G401 (cell line): Measurements from ENCODE around the gene HMGN3. TPM values are rescaled to one million over a fixed set of nuclear protein-coding genes. Genes with fewer than 3 reads are reported as not detected.
"Not testable (repeated sequence)": the region's sequence is repeated elsewhere in the genome, so short reads cannot be mapped to it uniquely, and the experiment has no call there.

Experiments
- DNase-seq: peaks from one replicate; pipeline ENCODE4 v3.0.0-alpha.2; 2015; ENCODE audit warnings: low spot score
- in situ Hi-C: cut with HindIII; loops from 2 replicates; pipeline ENCODE4 v1.10.0; 2016; ENCODE audit warnings: low sequenced_read_pairs, mixed read lengths
- total RNA-seq: library from RNA; depleted of rRNA; stranded (reverse); fragments of >200 nt; shearing (Covaris generic); gene quantifications from 2 replicates; pipeline ENCODE4 v1.2.3, GENCODE V29; 2014; rRNA removed

Gene HMGN3
- total RNA-seq, result 336 and 400 TPM in 2 replicates

GRCh38 chr6:79234150-79235022 is at the start of gene HMGN3:
HMGN3 (minus strand) TSS chr6:79234682.
- in situ Hi-C loops, result no loop called here
- peak; percentile 94 for DNase-seq

- DNase-seq, result no peak
- in situ Hi-C loops, result no loop called here
Observed at GRCh38 chr6:79280756-79281155, 46.3 kb upstream of the HMGN3 start.

GRCh38 chr6:79277109-79277508 is 42.6 kb upstream of the HMGN3 start:
- no peak for DNase-seq
- in situ Hi-C loops, result no loop called here

DNA sequence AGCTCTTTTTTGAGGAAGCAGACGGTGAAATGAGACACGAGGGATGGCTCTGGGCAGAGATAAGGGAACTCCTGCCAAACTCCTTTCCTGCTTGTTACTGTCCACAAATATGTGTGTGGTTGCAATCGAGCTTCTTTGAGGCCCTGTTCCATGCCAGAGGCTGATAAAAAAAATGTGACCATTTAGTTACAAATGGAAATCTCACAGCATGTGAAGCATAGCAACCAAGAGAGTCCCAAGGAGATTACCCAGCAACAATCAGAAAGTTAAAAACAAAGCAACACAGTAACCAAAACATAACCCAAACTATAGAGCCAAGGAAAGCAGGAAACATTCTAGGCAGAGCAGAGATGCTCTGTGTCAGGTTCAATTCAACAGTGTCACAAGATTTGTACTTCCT is 35.4 kb upstream of the HMGN3 start:
- in situ Hi-C loops, result no loop called here

DNA sequence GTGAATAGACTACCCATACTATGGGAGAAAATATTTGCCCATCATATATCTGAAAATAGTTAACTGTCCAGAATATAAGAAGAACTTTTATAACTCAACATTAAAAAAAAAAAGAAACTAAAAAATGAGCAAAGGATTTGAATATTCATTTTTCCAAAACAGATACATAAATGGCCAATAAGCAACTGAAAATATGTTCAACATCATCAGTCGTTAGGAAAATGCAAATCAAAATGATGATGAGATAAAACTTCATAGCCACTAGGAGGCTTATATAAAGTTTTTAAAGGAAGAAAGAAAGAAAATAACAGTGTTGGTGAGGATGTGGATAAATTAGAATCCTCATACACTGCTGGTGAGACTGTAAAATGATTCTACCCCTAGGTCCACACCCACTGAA is 32.6 kb upstream of the HMGN3 start:
- in situ Hi-C loops, result no loop called here

More for the DNA sequence above, 35.4 kb upstream of the HMGN3 start:
- no peak for DNase-seq

DNA sequence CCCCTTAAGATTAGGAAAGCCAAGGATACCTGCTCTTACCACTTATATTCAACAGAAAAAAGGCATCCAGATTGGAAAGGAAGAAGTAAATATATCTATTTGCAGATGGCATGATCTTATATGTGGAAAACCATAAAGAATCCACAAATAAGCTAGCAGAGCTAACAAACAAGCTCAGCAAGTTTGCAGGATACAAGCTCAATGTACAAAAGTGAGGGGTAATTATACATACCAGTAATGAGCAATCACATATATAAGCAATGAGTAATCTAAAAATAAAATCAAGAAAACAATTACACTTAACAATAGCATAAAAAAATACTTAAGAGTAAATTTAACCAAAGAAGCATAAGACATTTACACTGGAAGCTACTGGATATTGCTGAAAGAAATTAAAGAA is 31.6 kb upstream of the HMGN3 start:
- in situ Hi-C loops, result no loop called here
- DNase-seq, result no peak

More for the DNA sequence above, 32.6 kb upstream of the HMGN3 start:
- DNase-seq, result no peak

GRCh38 chr6:79263359-79263758 is 28.9 kb upstream of the HMGN3 start:
- DNase-seq, result no peak
- in situ Hi-C loops, result no loop called here

DNA sequence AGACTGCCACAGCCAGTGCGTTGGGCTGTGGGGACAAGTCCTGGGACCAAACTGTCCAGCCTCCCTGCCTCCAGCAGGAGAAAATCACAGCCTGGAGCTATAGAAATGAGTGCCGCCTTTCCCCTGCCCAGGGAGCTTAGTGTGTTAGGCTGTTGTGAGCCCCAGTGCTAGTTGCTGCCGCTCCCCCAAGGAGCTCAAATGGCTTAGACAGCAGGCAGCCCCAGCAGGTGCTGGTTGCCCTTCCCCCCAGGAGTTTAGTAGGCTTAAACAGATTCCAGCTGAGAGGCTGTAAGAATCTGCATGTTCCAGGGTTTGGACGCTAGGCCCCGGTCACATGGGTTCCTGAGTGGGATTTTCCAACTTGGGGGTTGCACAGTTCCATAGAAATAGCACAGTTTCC is 27.2 kb upstream of the HMGN3 start:
- in situ Hi-C loops, result no loop called here
- DNase-seq, result no peak

DNA sequence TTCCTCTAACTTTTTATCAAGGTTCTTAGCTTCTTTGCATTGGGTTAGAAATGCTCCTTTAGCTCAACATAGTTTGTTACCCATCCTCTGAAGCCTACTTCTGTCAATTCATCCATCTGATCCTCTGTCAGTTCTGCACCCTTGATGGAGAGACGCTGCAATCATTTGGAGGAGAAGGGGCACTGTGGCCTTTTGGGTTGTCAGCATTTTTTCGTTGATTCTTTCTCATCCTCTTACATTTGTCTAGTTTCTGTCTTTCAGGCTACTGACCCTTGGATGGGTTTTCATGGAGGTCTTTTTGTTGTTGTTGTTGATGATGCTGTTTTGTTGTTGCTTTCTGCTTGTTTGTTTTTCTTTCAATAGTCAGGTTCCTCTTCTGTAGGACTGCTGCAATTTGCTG is 26.3 kb upstream of the HMGN3 start:
- DNase-seq, result no peak
- in situ Hi-C loops, result no loop called here

DNA sequence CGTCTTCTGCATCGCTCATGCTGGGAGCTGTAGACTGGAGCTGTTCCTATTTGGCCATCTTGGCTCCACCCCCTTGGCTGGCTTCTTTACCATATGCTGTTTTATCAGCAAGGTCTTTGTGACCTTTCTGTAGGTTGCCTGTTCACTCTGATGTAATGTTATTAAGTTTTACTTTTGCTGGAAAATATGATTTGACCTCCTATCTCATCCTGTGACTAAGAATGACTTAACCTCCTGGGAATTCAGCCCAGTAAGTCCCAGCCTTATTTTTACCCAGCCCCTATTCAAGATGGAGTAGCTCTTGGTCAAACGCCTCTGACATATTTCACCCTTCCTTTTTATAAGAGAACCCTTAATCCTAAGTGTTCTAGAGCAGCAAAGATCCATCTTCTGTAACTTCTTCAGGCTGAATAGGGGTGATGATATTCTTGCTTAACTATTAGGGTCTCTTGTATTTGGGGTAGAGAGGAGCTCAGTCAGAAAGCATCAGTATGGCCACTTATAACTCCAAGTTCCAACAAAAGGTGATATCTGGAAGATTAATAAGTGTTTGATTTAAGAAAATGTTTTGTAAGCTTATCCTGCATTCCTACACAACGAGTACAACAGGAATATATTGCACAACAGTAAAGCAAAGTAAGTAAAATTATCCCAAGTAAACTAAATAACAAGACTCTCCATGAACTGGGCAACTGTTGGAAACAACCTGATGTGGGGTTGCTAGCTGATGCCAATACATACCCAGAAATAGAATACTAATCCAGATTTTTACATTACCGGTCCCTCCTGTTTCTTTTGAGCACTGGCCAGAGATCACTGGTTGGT is 23.1 kb upstream of the HMGN3 start:
- in situ Hi-C loops, result no loop called here
- DNase-seq, result no peak

DNA sequence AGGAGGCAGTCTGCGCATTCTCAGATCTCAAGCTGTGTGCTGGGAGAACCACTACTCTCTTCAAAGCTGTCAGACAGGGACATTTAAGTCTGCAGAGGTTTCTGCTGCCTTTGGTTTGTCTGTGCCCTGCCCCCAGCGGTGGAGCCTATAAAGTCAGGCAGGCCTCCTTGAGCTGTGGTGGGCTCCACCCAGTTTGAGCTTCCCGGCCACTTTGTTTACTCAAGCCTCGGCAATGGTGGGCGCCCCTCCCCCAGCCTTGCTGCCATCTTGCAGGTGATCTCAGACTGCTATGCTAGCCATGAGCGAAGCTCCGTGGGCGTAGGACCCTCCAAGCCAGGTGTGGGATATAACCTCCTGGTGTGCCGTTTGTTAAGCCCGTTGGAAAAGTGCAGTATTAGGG is 22.3 kb upstream of the HMGN3 start:
- DNase-seq, in situ Hi-C loops: not testable (repeated sequence)

DNA sequence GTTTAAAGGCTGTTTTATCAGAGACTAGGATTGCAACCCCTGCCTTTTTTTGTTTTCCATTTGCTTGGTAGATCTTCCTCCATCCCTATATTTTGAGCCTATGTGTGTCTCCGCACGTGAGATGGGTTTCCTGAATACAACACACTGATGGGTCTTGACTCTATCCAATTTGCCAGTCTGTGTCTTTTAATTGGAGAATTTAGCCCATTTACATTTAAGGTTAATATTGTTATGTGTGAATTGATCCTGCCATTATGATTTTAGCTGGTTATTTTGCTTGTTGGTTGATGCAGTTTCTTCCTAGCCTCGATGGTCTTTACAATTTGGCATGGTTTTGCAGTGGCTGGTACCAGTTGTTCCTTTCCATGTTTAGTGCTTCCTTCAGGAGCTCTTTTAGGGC is 20.6 kb upstream of the HMGN3 start:
- DNase-seq, in situ Hi-C loops: not testable (repeated sequence)

- DNase-seq, result no peak
- in situ Hi-C loops, result no loop called here
Observed at GRCh38 chr6:79250559-79250958, 16.1 kb upstream of the HMGN3 start.

- in situ Hi-C loops, result no loop called here
- no peak for DNase-seq
Observed at GRCh38 chr6:79250107-79250514, 15.6 kb upstream of the HMGN3 start.

DNA sequence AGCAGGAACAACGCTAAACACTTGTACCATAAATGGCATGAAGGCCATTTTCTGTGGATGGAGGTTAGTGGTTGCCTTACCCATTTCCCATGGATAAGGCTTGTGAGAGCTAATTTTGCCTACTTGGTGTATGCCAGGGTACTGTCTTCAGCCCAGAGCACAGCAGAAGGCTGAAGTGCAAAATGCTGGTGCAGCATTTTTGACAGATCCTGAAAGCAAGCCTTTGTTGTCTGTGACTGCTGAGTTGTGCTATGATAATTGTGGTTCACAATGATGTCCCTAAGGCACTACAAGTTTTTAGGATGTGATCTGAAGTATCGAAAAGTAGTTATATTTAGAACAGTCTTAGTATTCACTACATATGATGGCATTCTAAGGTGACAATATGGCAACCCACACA is 14.7 kb upstream of the HMGN3 start:
- in situ Hi-C loops, result no loop called here

DNA sequence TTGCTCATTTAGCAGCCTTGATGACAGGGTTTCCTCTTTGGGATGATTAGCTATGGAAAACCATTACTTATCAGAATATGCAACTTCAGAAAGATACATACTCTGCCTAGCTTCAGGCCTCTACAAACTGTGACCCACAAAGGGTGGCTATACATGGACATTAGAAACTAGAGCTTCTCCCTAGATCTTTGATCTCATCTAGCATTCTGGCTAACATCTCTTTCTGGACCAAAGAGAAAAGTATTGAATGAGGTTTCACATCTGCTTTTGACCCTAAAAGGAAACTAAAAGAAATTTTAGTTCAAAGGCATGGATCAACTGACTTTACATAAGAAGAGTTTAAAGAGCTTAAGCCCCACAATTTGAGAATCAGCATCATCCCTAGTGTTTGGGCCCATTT is 12.4 kb upstream of the HMGN3 start:
- in situ Hi-C loops, result no loop called here
- DNase-seq, result no peak

More for the DNA sequence above, 14.7 kb upstream of the HMGN3 start:
- DNase-seq, result no peak

- in situ Hi-C loops, result no loop called here
- DNase-seq, result no peak
Observed at GRCh38 chr6:79241228-79241627, 6.7 kb upstream of the HMGN3 start.

- in situ Hi-C loops, result no loop called here
Observed at GRCh38 chr6:79240509-79240908, 6.0 kb upstream of the HMGN3 start.

GRCh38 chr6:79239536-79240168 is 5.2 kb upstream of the HMGN3 start:
- in situ Hi-C loops, result no loop called here
- DNase-seq, result no peak

More at GRCh38 chr6:79240509-79240908, 6.0 kb upstream of the HMGN3 start:
- no peak for DNase-seq

DNA sequence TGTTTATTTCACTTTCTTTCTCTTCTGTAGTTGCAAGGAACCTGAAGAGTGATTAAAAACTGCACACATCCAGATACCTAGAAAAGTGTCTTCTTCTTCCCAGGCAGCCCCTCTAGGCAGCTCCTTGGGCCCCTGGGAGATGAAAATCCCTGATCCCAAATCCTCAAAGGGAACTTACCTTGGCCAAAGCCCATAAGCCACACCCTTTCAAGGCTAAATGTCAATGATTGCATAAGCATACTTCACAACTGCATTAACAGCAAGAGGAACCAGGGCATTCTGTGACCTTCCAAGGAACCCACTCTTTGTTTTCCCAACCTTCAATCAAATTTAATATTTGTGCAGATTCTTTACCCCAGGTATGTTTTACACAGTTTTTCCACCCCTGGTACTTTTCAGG is 4.4 kb upstream of the HMGN3 start:
- in situ Hi-C loops, result no loop called here
- no peak for DNase-seq
